HepG2 (cell line): Measurements from ENCODE around the gene PANK3. TPM values are rescaled to one million over a fixed set of nuclear protein-coding genes. Genes with fewer than 3 reads are reported as not detected.

Experiments used
- CBX5 ChIP-seq: sonication (generic); formaldehyde crosslinking; IDR thresholded peaks from 2 replicates; pipeline ENCODE4 v1.4.0; 2020; ENCODE audit warnings: missing genetic modification reagents, borderline replicate concordance
- CEBPG ChIP-seq: IDR thresholded peaks from 2 replicates; pipeline ENCODE4 v1.6.1; 2016
- CREB1 ChIP-seq, 2 experiments: fragments of 450-650 bp in 1 of 2; IDR thresholded peaks; 2 replicates each; pipeline ENCODE4 v1.6.1; 2016 to 2017; ENCODE audit warnings: control low read depth in 1 of 2, mild to moderate bottlenecking in 1 of 2, missing compliant biosample characterization in 1 of 2, missing genetic modification characterization in 1 of 2
- DMAP1 ChIP-seq: IDR thresholded peaks from 2 replicates; pipeline ENCODE4 v1.6.1; 2016
- EHMT2 ChIP-seq: fragments of 200-600 bp; sonication (generic); IDR thresholded peaks from 2 replicates; pipeline ENCODE4 v1.7.0; 2017; ENCODE audit warnings: antibody characterized with exemption, low read depth, low read length, borderline replicate concordance
- FOSL2 ChIP-seq: sonication (generic); formaldehyde crosslinking; IDR thresholded peaks from 2 replicates; pipeline ENCODE4 v1.4.0; 2020; ENCODE audit warnings: missing genetic modification reagents
- FOXA3 ChIP-seq: IDR thresholded peaks from 2 replicates; pipeline ENCODE4 v1.6.1; 2016; ENCODE audit warnings: missing genetic modification reagents, missing compliant biosample characterization
- KDM6A ChIP-seq: IDR thresholded peaks from 2 replicates; pipeline ENCODE4 v1.6.1; 2016; ENCODE audit warnings: low read depth
- RAD21 ChIP-seq: fragments of 450-650 bp; formaldehyde crosslinking; IDR thresholded peaks from 2 replicates; pipeline ENCODE4 v1.5.0; 2020; ENCODE audit warnings: mild to moderate bottlenecking
- REL ChIP-seq: sonication (generic); formaldehyde crosslinking; conservative IDR thresholded peaks from 2 replicates; pipeline ENCODE4 v1.8.0; 2022; ENCODE audit warnings: mild to moderate bottlenecking, missing genetic modification reagents, moderate library complexity
- SALL1 ChIP-seq: sonication (generic); formaldehyde crosslinking; IDR thresholded peaks from 2 replicates; pipeline ENCODE4 v1.8.0; 2022; ENCODE audit warnings: mild to moderate bottlenecking, missing genetic modification reagents
- SKI ChIP-seq: fragments of 450-650 bp; IDR thresholded peaks from one replicate; pipeline ENCODE4 v1.6.1; 2018; ENCODE audit warnings: mild to moderate bottlenecking; ENCODE audit not compliant: partially characterized antibody
- SMAD3 ChIP-seq: sonication (generic); formaldehyde crosslinking; IDR thresholded peaks from 2 replicates; pipeline ENCODE4 v1.4.0; 2020; ENCODE audit warnings: missing genetic modification reagents
- TCF7 ChIP-seq: sonication (generic); IDR thresholded peaks from 2 replicates; pipeline ENCODE4 v1.6.1; 2016; ENCODE audit warnings: antibody characterized with exemption, low read depth
- THAP11 ChIP-seq: IDR thresholded peaks from 2 replicates; pipeline ENCODE4 v1.6.1; 2016; ENCODE audit warnings: missing biosample characterization, missing genetic modification reagents
- TOE1 ChIP-seq: sonication (generic); formaldehyde crosslinking; IDR thresholded peaks from 2 replicates; pipeline ENCODE4 v1.4.0; 2020; ENCODE audit warnings: mild to moderate bottlenecking, missing genetic modification reagents
- U2AF1 ChIP-seq: fragments of 200-400 bp; formaldehyde crosslinking; optimal IDR thresholded peaks from 2 replicates; pipeline ENCODE3; 2017; ENCODE audit warnings: mild to moderate bottlenecking, low read depth, low read length
- ZNF264 ChIP-seq: sonication (generic); formaldehyde crosslinking; IDR thresholded peaks from 2 replicates; pipeline ENCODE4 v1.4.0; 2020; ENCODE audit warnings: missing genetic modification reagents
- ZNF749 ChIP-seq: sonication (generic); formaldehyde crosslinking; IDR thresholded peaks from 2 replicates; pipeline ENCODE4 v1.8.0; 2022; ENCODE audit warnings: mild to moderate bottlenecking, missing genetic modification reagents, moderate library complexity, borderline replicate concordance
- polyA plus RNA-seq, 8 experiments: library from polyadenylated mRNA; depleted of rRNA in 3 of 8; stranded (reverse) in 7 of 8; unstranded in 1 of 8; fragments of >200 nt; fragmentation: Illumina TruSeq in 4 of 8; extraction: Trizol in 4 of 8; gene quantifications; 2 replicates each; pipeline versions ENCODE4 v1.2.1 to v1.2.3, GENCODE V29; 2011 to 2016; ENCODE audit warnings: low read depth in 4 of 8, missing spikeins in 1 of 8, mixed read lengths in 1 of 8; ENCODE audit not compliant: insufficient read depth in 1 of 8
- total RNA-seq, 5 experiments: library from RNA; depleted of rRNA; stranded (reverse); fragments of >200 nt; fragmentation: Illumina TruSeq; extraction: Trizol; gene quantifications; 2 replicates each; pipeline ENCODE4 v1.2.3, GENCODE V29; 2016; ENCODE audit warnings: low read depth in 1 of 5
- TF ChIP-seq, protein P1 (sequence below): sonication (generic); formaldehyde crosslinking; IDR thresholded peaks from 2 replicates; pipeline ENCODE4 v1.4.0; 2020; ENCODE audit warnings: missing genetic modification reagents
- TF ChIP-seq, protein P2 (sequence below): IDR thresholded peaks from 2 replicates; pipeline ENCODE4 v1.6.1; 2016; ENCODE audit warnings: mild to moderate bottlenecking
- TF ChIP-seq, protein P3 (sequence below): sonication (generic); formaldehyde crosslinking; IDR thresholded peaks from 2 replicates; pipeline ENCODE4 v1.8.0; 2022; ENCODE audit warnings: mild to moderate bottlenecking, missing genetic modification reagents, borderline replicate concordance
- TF ChIP-seq, protein P4 (sequence below): sonication (generic); formaldehyde crosslinking; conservative IDR thresholded peaks from 2 replicates; pipeline ENCODE4 v1.8.0; 2022; ENCODE audit warnings: mild to moderate bottlenecking, moderate library complexity, missing genetic modification reagents
- TF ChIP-seq, protein P5 (sequence below): sonication (generic); formaldehyde crosslinking; IDR thresholded peaks from 2 replicates; pipeline ENCODE4 v1.5.0; 2020; ENCODE audit warnings: mild to moderate bottlenecking, missing genetic modification reagents

Gene PANK3
- total and polyA plus RNA-seq, 2 of the 13 experiments (the other 11 are each of a cell fraction or from before 2014, with no cell fraction given): 26.9 to 69.5 TPM

DNA sequence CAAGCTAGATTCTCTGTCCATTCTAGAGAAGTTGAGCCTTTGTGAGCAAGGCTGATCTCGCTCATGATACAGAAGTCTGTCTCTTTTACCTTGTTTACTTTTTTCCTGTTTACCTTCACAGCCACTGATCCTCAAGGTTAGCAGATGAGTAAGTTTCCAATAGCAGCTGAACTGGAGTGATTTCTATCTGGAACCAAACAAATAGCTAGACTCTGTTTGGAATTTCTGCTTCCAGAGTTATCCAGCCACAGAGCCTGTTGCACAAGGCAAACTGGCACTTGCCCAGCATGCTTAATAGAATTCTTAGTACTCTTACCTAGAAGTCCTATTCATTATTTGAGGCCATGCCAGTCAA is 12.8 kb upstream of the PANK3 start (continued):
- TF ChIP-seq, protein P1, sequence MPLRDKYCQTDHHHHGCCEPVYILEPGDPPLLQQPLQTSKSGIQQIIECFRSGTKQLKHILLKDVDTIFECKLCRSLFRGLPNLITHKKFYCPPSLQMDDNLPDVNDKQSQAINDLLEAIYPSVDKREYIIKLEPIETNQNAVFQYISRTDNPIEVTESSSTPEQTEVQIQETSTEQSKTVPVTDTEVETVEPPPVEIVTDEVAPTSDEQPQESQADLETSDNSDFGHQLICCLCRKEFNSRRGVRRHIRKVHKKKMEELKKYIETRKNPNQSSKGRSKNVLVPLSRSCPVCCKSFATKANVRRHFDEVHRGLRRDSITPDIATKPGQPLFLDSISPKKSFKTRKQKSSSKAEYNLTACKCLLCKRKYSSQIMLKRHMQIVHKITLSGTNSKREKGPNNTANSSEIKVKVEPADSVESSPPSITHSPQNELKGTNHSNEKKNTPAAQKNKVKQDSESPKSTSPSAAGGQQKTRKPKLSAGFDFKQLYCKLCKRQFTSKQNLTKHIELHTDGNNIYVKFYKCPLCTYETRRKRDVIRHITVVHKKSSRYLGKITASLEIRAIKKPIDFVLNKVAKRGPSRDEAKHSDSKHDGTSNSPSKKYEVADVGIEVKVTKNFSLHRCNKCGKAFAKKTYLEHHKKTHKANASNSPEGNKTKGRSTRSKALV: peak; percentile 25; the same call in 1 of the 2 replicates
- TF ChIP-seq, protein P2, sequence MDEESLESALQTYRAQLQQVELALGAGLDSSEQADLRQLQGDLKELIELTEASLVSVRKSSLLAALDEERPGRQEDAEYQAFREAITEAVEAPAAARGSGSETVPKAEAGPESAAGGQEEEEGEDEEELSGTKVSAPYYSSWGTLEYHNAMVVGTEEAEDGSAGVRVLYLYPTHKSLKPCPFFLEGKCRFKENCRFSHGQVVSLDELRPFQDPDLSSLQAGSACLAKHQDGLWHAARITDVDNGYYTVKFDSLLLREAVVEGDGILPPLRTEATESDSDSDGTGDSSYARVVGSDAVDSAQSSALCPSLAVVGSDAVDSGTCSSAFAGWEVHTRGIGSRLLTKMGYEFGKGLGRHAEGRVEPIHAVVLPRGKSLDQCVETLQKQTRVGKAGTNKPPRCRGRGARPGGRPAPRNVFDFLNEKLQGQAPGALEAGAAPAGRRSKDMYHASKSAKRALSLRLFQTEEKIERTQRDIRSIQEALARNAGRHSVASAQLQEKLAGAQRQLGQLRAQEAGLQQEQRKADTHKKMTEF (CRISPR knock-in tag): peak; percentile 90
- TF ChIP-seq U2AF1: no peak
- TF ChIP-seq REL (CRISPR knock-in tag): no peak
- 0 out of 2 replicates have a peak, but pooled peaks have one; percentile 74 for TF ChIP-seq ZNF264 (CRISPR knock-in tag)
- TF ChIP-seq SALL1 (CRISPR knock-in tag): peak; percentile 78; the same call in 1 of the 2 replicates
- peak; percentile 87 for TF ChIP-seq SKI
- TF ChIP-seq THAP11 (CRISPR knock-in tag): peak; percentile 77
- TF ChIP-seq FOXA3 (CRISPR knock-in tag): peak; percentile 99
- peak; percentile 44; the same call in 1 of the 2 replicates for TF ChIP-seq EHMT2
- no peak for TF ChIP-seq ZNF749 (CRISPR knock-in tag)
- TF ChIP-seq, protein P3, sequence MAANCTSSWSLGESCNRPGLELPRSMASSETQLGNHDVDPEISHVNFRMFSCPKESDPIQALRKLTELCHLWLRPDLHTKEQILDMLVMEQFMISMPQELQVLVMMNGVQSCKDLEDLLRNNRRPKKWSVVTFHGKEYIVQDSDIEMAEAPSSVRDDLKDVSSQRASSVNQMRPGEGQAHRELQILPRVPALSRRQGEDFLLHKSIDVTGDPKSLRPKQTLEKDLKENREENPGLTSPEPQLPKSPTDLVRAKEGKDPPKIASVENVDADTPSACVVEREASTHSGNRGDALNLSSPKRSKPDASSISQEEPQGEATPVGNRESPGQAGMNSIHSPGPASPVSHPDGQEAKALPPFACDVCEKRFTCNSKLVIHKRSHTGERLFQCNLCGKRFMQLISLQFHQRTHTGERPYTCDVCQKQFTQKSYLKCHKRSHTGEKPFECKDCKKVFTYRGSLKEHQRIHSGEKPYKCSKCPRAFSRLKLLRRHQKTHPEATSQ: no peak
- TF ChIP-seq TOE1 (CRISPR knock-in tag): peak; percentile 91; the same call in 1 of the 2 replicates
- TF ChIP-seq KDM6A (CRISPR knock-in tag): peak; percentile 60; the same call in 1 of the 2 replicates
- TF ChIP-seq CBX5: peak; percentile 53; the same call in 1 of the 2 replicates
- TF ChIP-seq, protein P4, sequence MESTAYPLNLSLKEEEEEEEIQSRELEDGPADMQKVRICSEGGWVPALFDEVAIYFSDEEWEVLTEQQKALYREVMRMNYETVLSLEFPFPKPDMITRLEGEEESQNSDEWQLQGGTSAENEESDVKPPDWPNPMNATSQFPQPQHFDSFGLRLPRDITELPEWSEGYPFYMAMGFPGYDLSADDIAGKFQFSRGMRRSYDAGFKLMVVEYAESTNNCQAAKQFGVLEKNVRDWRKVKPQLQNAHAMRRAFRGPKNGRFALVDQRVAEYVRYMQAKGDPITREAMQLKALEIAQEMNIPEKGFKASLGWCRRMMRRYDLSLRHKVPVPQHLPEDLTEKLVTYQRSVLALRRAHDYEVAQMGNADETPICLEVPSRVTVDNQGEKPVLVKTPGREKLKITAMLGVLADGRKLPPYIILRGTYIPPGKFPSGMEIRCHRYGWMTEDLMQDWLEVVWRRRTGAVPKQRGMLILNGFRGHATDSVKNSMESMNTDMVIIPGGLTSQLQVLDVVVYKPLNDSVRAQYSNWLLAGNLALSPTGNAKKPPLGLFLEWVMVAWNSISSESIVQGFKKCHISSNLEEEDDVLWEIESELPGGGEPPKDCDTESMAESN (CRISPR knock-in tag): 0 out of 2 replicates have a peak, but pooled peaks have one; percentile 41
- peak; percentile 74 for TF ChIP-seq TCF7
- TF ChIP-seq SMAD3 (CRISPR knock-in tag): peak; percentile 93
- peak; percentile 41; the same call in 1 of the 2 replicates for TF ChIP-seq DMAP1 (CRISPR knock-in tag)
- peak; percentile 87 for TF ChIP-seq FOSL2
- no peak for TF ChIP-seq CREB1 (IDR thresholded peaks at IDR 0.05)
- TF ChIP-seq CREB1 (CRISPR knock-in tag; IDR thresholded peaks at IDR 0.05): peak; percentile 68
- TF ChIP-seq, protein P5, sequence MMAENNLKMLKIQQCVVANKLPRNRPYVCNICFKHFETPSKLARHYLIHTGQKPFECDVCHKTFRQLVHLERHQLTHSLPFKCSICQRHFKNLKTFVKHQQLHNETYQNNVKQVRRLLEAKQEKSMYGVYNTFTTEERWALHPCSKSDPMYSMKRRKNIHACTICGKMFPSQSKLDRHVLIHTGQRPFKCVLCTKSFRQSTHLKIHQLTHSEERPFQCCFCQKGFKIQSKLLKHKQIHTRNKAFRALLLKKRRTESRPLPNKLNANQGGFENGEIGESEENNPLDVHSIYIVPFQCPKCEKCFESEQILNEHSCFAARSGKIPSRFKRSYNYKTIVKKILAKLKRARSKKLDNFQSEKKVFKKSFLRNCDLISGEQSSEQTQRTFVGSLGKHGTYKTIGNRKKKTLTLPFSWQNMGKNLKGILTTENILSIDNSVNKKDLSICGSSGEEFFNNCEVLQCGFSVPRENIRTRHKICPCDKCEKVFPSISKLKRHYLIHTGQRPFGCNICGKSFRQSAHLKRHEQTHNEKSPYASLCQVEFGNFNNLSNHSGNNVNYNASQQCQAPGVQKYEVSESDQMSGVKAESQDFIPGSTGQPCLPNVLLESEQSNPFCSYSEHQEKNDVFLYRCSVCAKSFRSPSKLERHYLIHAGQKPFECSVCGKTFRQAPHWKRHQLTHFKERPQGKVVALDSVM: peak; percentile 22
- peak; percentile 90 for TF ChIP-seq CEBPG
- no peak; the same call in 1 of the 2 replicates for TF ChIP-seq RAD21 (CRISPR knock-in tag)
